ENCODE measurements around the gene GLT8D2. TPM values are rescaled to one million over a fixed set of nuclear protein-coding genes. Genes with fewer than 3 reads are reported as not detected.
"Not testable (repeated sequence)": the region's sequence is repeated elsewhere in the genome, so short reads cannot be mapped to it uniquely, and the experiment has no call there.

Gene GLT8D2
- total RNA-seq, 1 experiment from 2014 or later: 2.0 TPM

GRCh38 chr12:104048162-104048561 lies 1.8 kb downstream of the GLT8D2 start:
- Mint-ChIP-seq H3K4me1 (ENCODE audit: insufficient read depth, unreplicated experiment) (peaks cover 18% of the 10 kb centered on the region), H3K27ac (ENCODE audit: low read depth, unreplicated experiment) (no peak overlapping the region), H3K27me3 (ENCODE audit: insufficient read depth, unreplicated experiment) (no peaks in the 10 kb centered on the region), H3K9me3 (ENCODE audit: unreplicated experiment) (peaks cover 11% of the 10 kb centered on the region), H3K4me3 (ENCODE audit: unreplicated experiment) (no peak overlapping the region), H3K36me3 (ENCODE audit: insufficient read depth, unreplicated experiment) (no peaks in the 10 kb centered on the region)
- DNase-seq (ENCODE audit: unreplicated experiment): no peak
- CTCF ChIA-PET: no interaction called here
- TF ChIP-seq CTCF (IDR thresholded peaks at IDR 0.05; ENCODE audit: unreplicated experiment): no peak
- BruUV-seq (replicated peaks): no TSS peak
- POLR2A ChIA-PET: no interaction called here
- intact Hi-C loops (cut with micrococcal nuclease): no loop called here

GRCh38 chr12:104046306-104046705 lies 3.7 kb downstream of the GLT8D2 start:
- H3K36me3 Mint-ChIP-seq (ENCODE audit: insufficient read depth, unreplicated experiment): peaks cover 2% of the 10 kb centered on the region
- CTCF ChIA-PET: interaction anchor here (2.0 kb wide), 1 partner anchor 11 kb away, joined by 12 read pairs; no protein-coding TSS in a partner anchor
- DNase-seq (ENCODE audit: unreplicated experiment): no peak
- peaks cover 11% of the 10 kb centered on the region for H3K9me3 Mint-ChIP-seq (ENCODE audit: unreplicated experiment)
- no peaks in the 10 kb centered on the region for H3K27me3 Mint-ChIP-seq (ENCODE audit: insufficient read depth, unreplicated experiment)
- peaks cover 18% of the 10 kb centered on the region for H3K4me1 Mint-ChIP-seq (ENCODE audit: insufficient read depth, unreplicated experiment)
- no peak overlapping the region for H3K27ac Mint-ChIP-seq (ENCODE audit: low read depth, unreplicated experiment)
- POLR2A ChIA-PET: interaction anchor here (0.5 to 1.6 kb wide), 3 partner anchors 17 to 92 kb away, joined by 3 to 6 read pairs (median 3); partner anchors contain the start of gene NFYB
- intact Hi-C loops (cut with micrococcal nuclease): no loop called here
- no peak for TF ChIP-seq CTCF (IDR thresholded peaks at IDR 0.05; ENCODE audit: unreplicated experiment)
- no TSS peak for BruUV-seq (replicated peaks)
- H3K4me3 Mint-ChIP-seq (ENCODE audit: unreplicated experiment): no peak overlapping the region

- POLR2A ChIA-PET: no interaction called here
- Mint-ChIP-seq H3K9me3 (ENCODE audit: unreplicated experiment) (peaks cover 11% of the 10 kb centered on the region), H3K4me1 (ENCODE audit: insufficient read depth, unreplicated experiment) (peaks cover 14% of the 10 kb centered on the region), H3K36me3 (ENCODE audit: insufficient read depth, unreplicated experiment) (peaks cover 5% of the 10 kb centered on the region), H3K4me3 (ENCODE audit: unreplicated experiment) (no peak overlapping the region), H3K27me3 (ENCODE audit: insufficient read depth, unreplicated experiment) (no peaks in the 10 kb centered on the region), H3K27ac (ENCODE audit: low read depth, unreplicated experiment) (peak overlapping the region; percentile 25)
- no TSS peak for BruUV-seq (replicated peaks)
- CTCF ChIA-PET: no interaction called here
- no peak for TF ChIP-seq CTCF (IDR thresholded peaks at IDR 0.05; ENCODE audit: unreplicated experiment)
- intact Hi-C loops (cut with micrococcal nuclease): no loop called here
- no peak for DNase-seq (ENCODE audit: unreplicated experiment)
These were observed 5.8 kb downstream of the GLT8D2 start for GRCh38 chr12:104044158-104044557.

GRCh38 chr12:104042580-104042979 lies 7.4 kb downstream of the GLT8D2 start:
- ChIA-PET CTCF (interaction anchor here (0.6 to 1.2 kb wide), 3 partner anchors 15 to 317 kb away, joined by 3 to 5 read pairs (median 4); no protein-coding TSS in a partner anchor), POLR2A (interaction anchor here (0.6 to 1.7 kb wide), 4 partner anchors 8 to 46 kb away, joined by 3 to 5 read pairs (median 4); no protein-coding TSS in a partner anchor)
- intact Hi-C loops (cut with micrococcal nuclease): no loop called here

GRCh38 chr12:104039769-104040168 lies 10.2 kb downstream of the GLT8D2 start:
- peaks cover 29% of the 10 kb centered on the region for H3K27me3 Mint-ChIP-seq (ENCODE audit: insufficient read depth, unreplicated experiment)
- POLR2A ChIA-PET; H3K4me3 Mint-ChIP-seq (ENCODE audit: unreplicated experiment); intact Hi-C loops (cut with micrococcal nuclease); H3K36me3 Mint-ChIP-seq (ENCODE audit: insufficient read depth, unreplicated experiment); H3K4me1 Mint-ChIP-seq (ENCODE audit: insufficient read depth, unreplicated experiment); H3K27ac Mint-ChIP-seq (ENCODE audit: low read depth, unreplicated experiment); BruUV-seq (replicated peaks); CTCF ChIA-PET; DNase-seq (ENCODE audit: unreplicated experiment): not testable (repeated sequence)
- peaks cover 10% of the 10 kb centered on the region for H3K9me3 Mint-ChIP-seq (ENCODE audit: unreplicated experiment)

More at GRCh38 chr12:104042580-104042979, 7.4 kb downstream of the GLT8D2 start:
- Mint-ChIP-seq H3K4me1 (ENCODE audit: insufficient read depth, unreplicated experiment) (peaks cover 11% of the 10 kb centered on the region), H3K9me3 (ENCODE audit: unreplicated experiment) (peaks cover 11% of the 10 kb centered on the region), H3K27me3 (ENCODE audit: insufficient read depth, unreplicated experiment) (peaks cover under 1% of the 10 kb centered on the region), H3K27ac (ENCODE audit: low read depth, unreplicated experiment) (no peak overlapping the region), H3K36me3 (ENCODE audit: insufficient read depth, unreplicated experiment) (peaks cover 5% of the 10 kb centered on the region), H3K4me3 (ENCODE audit: unreplicated experiment) (no peak overlapping the region)
- TF ChIP-seq CTCF (IDR thresholded peaks at IDR 0.05; ENCODE audit: unreplicated experiment): no peak
- no peak for DNase-seq (ENCODE audit: unreplicated experiment)
- BruUV-seq (replicated peaks): no TSS peak

GRCh38 chr12:104036143-104036542 lies 13.8 kb downstream of the GLT8D2 start:
- H3K9me3 Mint-ChIP-seq (ENCODE audit: unreplicated experiment); CTCF ChIA-PET; intact Hi-C loops (cut with micrococcal nuclease); H3K27ac Mint-ChIP-seq (ENCODE audit: low read depth, unreplicated experiment); H3K4me1 Mint-ChIP-seq (ENCODE audit: insufficient read depth, unreplicated experiment); H3K4me3 Mint-ChIP-seq (ENCODE audit: unreplicated experiment); H3K36me3 Mint-ChIP-seq (ENCODE audit: insufficient read depth, unreplicated experiment); DNase-seq (ENCODE audit: unreplicated experiment); BruUV-seq (replicated peaks): not testable (repeated sequence)
- H3K27me3 Mint-ChIP-seq (ENCODE audit: insufficient read depth, unreplicated experiment): peaks cover 29% of the 10 kb centered on the region
- POLR2A ChIA-PET: interaction anchor here (0.7 kb wide), 1 partner anchor 378 kb away, joined by 3 read pairs; no protein-coding TSS in a partner anchor

Measured in MCF 10A (cell line).